HG03457 (cell line): Measurements from ENCODE around the gene TMEM91.
"Not testable (repeated sequence)": the region's sequence is repeated elsewhere in the genome, so short reads cannot be mapped to it uniquely, and the experiment has no call there.

Experiments
- ATAC-seq: cut with Tn5 transposase; IDR thresholded peaks from one replicate; pipeline ENCODE4 v1.9.1; 2021; ENCODE audit warnings: moderate number of reproducible peaks; ENCODE audit not compliant: unreplicated experiment

TMEM91 gene

DNA sequence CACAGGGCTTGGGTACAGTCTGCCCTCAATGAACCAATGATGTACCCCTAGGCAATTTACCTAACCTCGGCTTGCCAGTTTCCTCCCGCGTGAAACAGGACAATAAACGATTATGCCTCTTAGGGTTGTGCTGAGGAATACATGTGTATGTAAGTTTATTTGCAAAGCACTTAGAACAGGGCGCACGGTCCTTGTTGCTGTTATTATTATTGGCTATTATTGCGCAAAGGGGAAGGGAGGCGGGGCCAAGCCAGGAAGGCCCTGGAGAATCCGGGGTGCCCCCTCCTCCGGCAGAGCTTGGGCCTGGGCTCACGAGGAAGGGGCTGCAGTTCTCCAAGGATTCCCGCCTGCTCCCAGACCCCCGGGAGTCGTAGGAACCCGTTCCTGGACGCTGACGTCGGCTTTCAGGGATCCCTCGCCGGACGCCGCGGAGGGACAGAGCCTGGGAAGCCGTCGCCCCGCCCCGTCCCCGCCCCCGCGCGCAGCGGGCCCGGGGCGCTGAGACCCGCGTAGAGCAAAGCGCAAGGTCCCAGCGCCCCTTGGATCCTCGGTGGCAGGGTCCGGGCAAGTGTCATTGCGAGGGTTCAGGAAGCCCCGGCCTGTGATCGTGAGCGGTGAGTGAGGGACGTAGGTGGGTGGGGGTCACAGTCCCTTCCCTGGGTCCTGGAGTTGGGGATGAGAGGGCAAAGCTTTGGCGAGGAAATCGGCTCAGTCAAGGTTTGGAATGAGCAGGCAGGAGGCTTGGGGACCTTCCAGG, at the start of gene TMEM91:
TSS of gene TMEM91 (plus strand) at position 293 of the 757 bp plus-strand sequence. CDS start 1,777 bp downstream, outside the sequence.
- no peak for ATAC-seq

DNA sequence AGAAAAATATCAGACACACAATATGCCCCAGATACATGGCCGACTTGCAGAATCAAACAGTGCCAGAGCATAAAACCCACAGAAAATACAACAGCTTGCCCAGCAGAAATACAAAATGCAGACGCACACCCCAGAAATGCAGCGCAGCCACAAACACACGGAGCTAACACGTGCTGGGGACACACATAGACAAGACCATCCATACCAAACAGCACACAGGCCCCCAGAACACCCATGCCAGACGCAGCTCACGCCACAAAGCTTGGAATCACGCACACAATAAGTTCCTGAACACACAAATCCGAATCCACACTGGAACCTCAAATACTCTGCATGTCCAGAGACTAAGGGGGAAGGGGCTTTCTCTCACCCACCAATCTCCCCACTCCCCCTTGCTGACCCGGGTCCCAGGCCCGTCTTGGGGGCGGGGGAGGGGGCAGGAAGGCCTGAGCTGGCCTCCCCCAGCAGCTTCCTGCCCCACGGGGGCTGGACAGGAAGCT, 49.2 kb upstream of the TMEM91 start:
- no peak for ATAC-seq

GRCh38 chr19:41327576-41328156, 48.7 kb upstream of the TMEM91 start:
- ATAC-seq = peak; percentile 34

DNA sequence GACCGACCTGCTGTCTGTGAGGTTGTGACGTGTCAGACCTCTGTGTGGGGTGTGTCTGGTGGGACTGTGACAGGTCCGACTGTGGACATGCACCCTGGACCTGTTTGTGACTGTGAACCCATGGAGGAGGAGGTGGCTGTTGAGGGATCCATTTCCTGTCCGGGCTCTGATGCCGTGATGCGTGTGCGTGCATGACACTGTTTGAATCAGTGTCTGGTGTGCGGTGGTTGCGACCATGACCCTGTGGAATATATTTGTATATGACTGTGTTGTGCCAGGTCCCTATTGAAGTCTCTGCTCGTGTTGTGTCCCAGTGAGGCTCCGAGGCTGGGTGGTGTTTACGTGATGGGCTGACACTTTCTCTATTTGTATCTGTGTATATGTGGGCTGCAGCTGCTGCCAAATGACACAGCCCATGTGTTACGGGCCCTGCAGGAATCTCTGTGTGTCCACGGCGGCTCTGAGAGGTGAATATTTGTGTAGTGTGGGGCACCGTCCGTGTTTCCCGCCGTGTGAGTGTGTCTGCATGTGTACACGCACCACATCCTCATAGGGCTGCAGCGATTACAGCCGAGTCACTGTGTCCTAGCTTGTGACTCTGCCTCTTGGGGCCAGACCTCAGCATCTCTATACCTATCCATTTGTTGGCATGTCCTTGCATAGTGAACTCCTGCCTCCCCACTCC, 48.0 kb upstream of the TMEM91 start:
- ATAC-seq = peak; percentile 4

GRCh38 chr19:41328842-41329225, 47.5 kb upstream of the TMEM91 start:
- no peak for ATAC-seq

DNA sequence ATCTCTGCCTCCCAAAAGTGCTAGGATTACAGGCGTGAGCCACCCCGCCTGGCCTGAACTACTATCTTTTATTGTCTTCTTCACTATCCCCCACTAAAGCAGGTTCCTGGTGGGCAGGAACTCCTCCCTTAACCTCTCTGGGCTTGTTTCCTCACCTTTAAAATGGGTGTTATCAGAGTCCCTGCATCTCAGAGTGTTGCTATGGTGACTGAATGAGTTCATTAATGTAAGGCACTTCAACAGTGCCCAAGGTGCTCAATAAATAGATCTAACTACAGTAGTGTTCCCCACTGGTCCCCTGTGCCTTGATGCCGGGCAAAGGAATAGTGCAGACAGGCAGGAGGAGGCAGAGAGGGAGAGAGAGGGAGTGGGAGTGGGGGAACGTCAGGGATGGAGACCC, 45.9 kb upstream of the TMEM91 start:
- ATAC-seq = no peak

GRCh38 chr19:41330946-41331678, 45.2 kb upstream of the TMEM91 start:
- ATAC-seq = no peak

- ATAC-seq = no peak
These were observed 44.3 kb upstream of the TMEM91 start for GRCh38 chr19:41332000-41332399.

- no peak for ATAC-seq
These were observed 43.9 kb upstream of the TMEM91 start for GRCh38 chr19:41332468-41332867.

DNA sequence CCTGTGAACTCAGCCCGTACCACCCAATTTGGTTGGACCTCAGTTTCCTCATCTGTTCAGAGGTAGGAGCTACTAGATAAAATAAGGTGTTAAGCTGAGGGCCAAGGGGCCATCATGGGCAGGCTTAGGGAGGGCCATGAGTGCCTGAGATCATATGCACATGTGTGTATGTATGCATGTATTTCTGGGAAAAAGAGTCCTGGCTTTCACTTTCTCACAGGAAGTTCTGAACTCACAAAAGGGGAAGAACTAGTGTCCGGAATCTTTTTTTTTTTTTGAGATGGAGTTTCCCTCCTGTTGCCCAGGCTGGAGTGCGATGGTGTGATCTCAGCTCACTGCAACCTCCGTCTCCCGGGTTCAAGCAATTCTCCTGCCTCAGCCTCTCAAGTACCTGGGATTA, 41.5 kb upstream of the TMEM91 start:
- ATAC-seq = no peak

- no peak for ATAC-seq
These were observed 40.9 kb upstream of the TMEM91 start for GRCh38 chr19:41335467-41335866.

- ATAC-seq = no peak
These were observed 36.4 kb upstream of the TMEM91 start for GRCh38 chr19:41339936-41340335.

DNA sequence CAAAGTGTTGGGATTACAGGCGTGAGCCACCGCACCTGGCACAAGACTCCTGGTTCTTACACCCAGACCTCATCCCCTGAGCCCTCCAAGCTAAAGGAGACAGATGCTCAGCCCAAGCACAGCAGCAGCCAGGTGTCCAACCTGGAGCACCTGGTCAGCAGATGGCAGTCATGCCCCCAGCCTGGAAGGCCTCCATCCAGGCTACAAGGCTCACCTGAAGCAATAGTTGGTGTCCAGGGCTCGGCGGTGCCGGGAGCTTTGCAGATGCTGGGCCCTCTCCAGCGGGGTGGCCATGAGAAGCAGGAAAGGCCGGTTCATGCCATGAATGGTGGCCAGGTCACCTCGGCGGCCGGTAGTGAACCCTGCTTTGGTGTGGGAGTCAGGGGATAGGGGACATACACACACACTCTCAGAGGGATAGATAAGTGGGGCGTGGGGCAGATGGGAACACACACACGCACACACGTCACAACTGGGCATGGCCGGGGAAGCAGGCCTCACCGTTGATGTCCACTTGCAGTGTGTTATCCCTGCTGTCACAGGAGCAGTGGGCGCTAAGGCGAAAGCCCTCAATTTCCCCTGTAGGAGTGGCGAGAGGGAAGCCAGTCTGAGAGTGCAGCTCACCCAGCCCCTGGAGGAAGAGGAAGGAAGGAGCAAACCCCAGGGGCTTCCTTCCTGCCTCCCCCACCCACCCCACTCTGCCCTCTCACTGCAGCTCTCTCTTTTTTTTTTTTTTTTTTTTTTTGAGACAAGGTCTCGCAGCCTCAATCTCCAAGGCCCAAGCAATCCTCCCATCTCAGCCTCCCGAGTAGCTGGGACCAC, 34.5 kb upstream of the TMEM91 start:
- ATAC-seq = no peak

DNA sequence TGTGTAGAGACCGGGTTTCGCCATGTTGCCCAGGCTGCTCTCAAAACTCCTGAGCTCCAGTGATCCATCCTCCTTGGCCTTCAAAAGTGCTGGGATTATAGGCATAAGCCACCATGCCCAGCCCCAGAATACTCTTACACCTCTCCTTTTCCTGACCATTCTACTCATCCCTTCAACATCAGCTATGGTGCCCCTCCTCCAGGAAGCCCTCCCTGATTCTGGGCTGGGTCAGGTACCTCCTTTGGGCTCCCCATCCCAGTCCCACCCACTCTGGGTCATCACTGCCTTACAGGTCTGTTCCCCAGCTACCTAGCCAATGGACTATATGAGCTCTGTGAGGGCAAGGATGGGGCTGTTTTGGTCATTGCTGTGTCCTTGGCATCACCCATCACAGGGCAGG, 32.2 kb upstream of the TMEM91 start:
- no peak for ATAC-seq

DNA sequence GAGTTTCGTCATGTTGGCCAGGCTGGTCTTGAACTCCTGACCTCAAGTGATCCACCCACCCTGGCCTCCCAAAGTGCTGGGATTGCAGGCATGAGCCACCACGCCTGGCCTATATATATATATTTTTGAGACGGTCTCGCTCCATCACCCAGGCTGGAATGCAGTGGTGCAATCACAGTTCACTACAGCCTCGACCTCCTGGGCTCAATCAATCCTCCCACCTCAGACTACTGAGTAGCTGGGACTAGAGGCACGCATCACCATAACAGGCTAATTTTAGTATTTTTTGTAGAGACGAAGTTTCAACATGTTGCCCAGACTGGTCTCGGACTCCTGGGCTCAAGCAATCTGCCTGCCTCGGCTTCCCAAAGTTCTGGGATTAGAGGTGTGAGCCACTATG, 29.4 kb upstream of the TMEM91 start:
- ATAC-seq = not testable (repeated sequence)

GRCh38 chr19:41350735-41351338, 25.5 kb upstream of the TMEM91 start:
- ATAC-seq = no peak

DNA sequence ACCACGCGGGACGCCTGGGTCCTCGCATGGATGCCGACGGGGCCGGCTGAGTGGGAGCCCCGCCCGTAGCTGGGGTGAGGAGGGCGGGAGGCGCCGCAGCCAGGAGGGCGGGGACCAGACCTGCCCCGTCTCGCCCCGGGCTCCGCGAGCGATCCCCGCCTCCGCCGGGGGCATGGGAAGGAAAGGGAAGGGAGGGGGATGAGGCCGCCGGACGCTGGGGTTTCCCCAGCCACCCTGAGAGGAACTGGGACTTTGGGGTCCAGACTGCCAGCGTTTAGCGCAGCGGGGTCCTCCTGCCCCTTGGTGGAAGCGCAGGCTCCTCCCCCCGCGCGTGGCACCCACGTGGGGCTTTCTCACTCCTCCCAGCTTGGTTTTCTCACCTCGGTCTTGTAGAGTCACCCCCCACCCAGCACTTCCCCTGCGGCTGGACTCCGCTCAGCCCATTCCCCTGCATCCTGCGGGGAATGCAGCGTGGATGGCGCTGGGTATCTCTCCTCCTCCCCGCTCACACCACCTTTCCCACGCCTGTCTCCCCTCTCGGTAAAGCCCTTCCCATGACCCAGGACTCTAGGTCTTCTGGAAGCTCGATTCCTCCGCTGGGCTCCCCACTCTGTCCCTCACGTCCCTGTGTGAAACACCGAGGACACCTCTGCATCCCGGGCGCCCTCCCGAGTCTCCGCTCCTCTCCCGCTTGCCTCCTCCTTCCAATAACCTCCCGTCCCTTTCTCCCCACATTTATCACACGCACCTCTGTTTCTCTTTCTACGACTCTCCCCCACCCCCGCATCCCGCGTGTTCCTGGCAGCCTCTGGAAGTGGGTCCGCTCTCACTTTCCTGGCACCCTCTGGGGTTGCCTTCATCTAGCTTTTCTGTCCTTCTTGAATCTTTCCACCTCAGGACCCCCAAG, 24.7 kb upstream of the TMEM91 start:
- ATAC-seq = peak; percentile 29

DNA sequence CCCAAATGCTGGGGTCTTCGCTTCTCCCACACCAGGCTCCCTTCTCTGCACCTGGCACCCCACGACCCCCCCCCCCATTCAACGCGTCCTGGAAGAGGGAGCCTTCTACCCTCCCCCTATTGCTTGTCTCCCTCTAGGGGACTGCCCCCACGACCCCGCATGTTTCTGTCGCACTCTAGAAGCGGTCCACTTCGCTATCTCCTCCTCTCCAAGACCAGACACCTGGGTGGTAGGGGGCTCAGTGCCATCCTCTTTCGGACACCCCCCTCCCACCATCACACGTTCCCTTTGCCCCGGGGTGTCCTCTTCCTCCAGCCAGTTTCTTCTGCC, 24.1 kb upstream of the TMEM91 start:
- no peak for ATAC-seq
